Rectal smooth muscle tissue (tissue), 1 donor: ENCODE data around the gene COL24A1.
"Not testable (repeated sequence)": the region's sequence is repeated elsewhere in the genome, so short reads cannot be mapped to it uniquely, and the experiment has no call there.

Experiments used
- H3K27ac ChIP-seq: one replicate; pipeline ENCODE4 v1.7.0; 2013; ENCODE audit warnings: low read depth, low read length, inconsistent platforms
- H3K27me3 ChIP-seq: one replicate; pipeline ENCODE4 v1.7.0; 2013; ENCODE audit warnings: low read length; ENCODE audit not compliant: control insufficient read depth, insufficient read depth
- H3K36me3 ChIP-seq: one replicate; pipeline ENCODE4 v1.7.0; 2013; ENCODE audit warnings: low read length; ENCODE audit not compliant: control insufficient read depth, insufficient read depth
- H3K4me1 ChIP-seq: one replicate; pipeline ENCODE4 v1.7.0; 2013; ENCODE audit warnings: low read length; ENCODE audit not compliant: control insufficient read depth, insufficient read depth
- H3K4me3 ChIP-seq: one replicate; pipeline ENCODE4 v1.7.0; 2013; ENCODE audit warnings: low read length
- H3K9ac ChIP-seq: one replicate; pipeline ENCODE4 v1.7.0; 2013; ENCODE audit warnings: low read length

The COL24A1 gene

GRCh38 chr1:85799737-85800136 is 356.8 kb downstream of the COL24A1 start:
- Histone ChIP-seq H3K4me3 (no peak overlapping the region), H3K4me1 (no peaks in the 10 kb centered on the region), H3K27ac (no peak overlapping the region), H3K9ac (no peak overlapping the region), H3K36me3 (no peaks in the 10 kb centered on the region), H3K27me3 (no peaks in the 10 kb centered on the region)

- no peak overlapping the region for H3K4me3 ChIP-seq
- no peak overlapping the region for H3K9ac ChIP-seq
- no peaks in the 10 kb centered on the region for H3K36me3 ChIP-seq
- no peaks in the 10 kb centered on the region for H3K4me1 ChIP-seq
- H3K27ac ChIP-seq, result no peak overlapping the region
- no peaks in the 10 kb centered on the region for H3K27me3 ChIP-seq
Observed at GRCh38 chr1:85798419-85798818, 358.2 kb downstream of the COL24A1 start.

DNA sequence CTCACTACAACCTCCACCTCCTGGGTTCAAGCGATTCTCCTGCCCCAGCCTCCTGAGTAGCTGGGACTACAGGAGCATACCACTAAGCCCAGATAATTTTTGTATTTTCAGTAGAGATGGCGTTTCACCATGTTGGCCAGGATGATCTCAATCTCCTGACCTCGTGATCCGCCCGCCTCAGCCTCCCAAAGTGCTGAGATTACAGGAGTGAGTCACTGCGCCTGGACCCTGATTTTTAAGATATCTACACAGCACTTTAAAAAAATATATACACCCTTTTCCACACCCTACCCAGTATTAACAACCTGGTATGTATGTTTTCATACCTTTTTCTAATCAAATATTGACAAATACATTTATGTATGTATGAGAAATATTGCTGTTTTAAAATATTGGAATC is 379.6 kb downstream of the COL24A1 start:
- not testable (repeated sequence) for H3K36me3 ChIP-seq, H3K27ac ChIP-seq, H3K9ac ChIP-seq, H3K4me1 ChIP-seq, H3K27me3 ChIP-seq, H3K4me3 ChIP-seq

GRCh38 chr1:85762804-85763203 is 393.8 kb downstream of the COL24A1 start:
- Histone ChIP-seq H3K4me3 (no peak overlapping the region), H3K9ac (no peak overlapping the region)

DNA sequence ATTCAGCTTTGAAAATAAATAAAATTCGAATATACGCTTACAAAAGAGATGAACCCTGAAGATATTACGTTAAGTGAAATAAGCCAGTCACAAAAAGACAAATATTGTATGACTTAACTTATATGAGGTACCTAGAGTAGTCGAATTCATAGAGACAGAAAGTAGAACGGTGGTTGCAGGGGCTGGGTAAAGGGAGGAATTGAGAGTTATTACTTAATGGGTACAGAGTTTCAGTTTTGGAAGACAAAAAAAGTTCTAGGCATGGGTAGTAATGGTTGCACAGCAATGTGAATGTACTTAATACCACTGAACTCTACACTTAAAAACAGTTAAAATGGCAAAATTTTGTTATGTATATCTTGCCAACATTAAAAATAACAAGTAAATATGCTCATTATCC is 399.7 kb downstream of the COL24A1 start:
- no peaks in the 10 kb centered on the region for H3K27me3 ChIP-seq
- no peak overlapping the region for H3K9ac ChIP-seq
- H3K4me1 ChIP-seq, result no peaks in the 10 kb centered on the region
- H3K4me3 ChIP-seq, result no peak overlapping the region
- no peak overlapping the region for H3K27ac ChIP-seq
- H3K36me3 ChIP-seq, result no peaks in the 10 kb centered on the region

More at GRCh38 chr1:85762804-85763203, 393.8 kb downstream of the COL24A1 start:
- H3K27me3 ChIP-seq, result no peaks in the 10 kb centered on the region
- no peaks in the 10 kb centered on the region for H3K4me1 ChIP-seq
- no peaks in the 10 kb centered on the region for H3K36me3 ChIP-seq
- no peak overlapping the region for H3K27ac ChIP-seq

DNA sequence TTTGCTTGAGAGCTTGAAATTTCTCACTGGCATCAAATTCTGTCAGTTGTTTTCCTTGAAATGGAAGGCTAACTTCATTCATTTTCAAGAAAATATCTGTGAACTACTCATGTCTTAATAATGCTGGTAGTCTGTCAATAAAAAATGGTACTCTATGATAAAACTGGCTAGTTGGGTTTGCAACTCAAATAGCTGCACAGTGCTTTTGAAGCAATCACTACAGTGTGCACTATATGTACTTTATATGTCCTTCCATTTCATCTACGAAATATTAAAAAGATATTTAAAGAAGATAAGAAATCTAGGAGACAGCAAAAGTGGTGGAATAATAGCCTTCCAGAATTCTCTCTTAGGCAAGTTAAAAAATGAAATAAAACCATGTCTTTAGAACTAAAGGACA is 408.5 kb downstream of the COL24A1 start:
- Histone ChIP-seq H3K4me3 (no peak overlapping the region), H3K27me3 (no peaks in the 10 kb centered on the region), H3K27ac (no peak overlapping the region), H3K9ac (no peak overlapping the region), H3K4me1 (peaks cover 8% of the 10 kb centered on the region), H3K36me3 (no peaks in the 10 kb centered on the region)

DNA sequence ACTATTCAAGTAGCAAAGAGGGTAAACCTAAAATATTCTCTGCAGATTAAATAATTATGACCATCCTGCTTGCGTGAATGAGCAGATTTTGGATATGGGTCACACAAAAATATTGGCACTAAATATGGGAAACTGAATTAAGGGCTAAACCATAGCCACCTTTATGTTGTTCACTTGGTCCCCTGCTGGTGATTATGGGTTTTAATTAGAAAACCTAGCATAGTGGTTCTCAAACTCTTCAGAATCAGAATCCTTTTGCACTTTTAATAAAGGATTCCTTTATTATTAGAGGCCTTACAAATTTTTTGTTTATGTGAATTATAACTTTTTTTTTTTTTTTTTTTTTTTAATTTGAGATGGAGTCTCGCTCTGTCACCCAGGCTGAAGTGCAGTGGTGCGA is 409.8 kb downstream of the COL24A1 start:
- H3K4me3 ChIP-seq, result no peak overlapping the region
- H3K27ac ChIP-seq, result no peak overlapping the region
- no peaks in the 10 kb centered on the region for H3K36me3 ChIP-seq
- H3K27me3 ChIP-seq, result no peaks in the 10 kb centered on the region
- no peak overlapping the region for H3K9ac ChIP-seq
- H3K4me1 ChIP-seq, result peaks cover 8% of the 10 kb centered on the region

DNA sequence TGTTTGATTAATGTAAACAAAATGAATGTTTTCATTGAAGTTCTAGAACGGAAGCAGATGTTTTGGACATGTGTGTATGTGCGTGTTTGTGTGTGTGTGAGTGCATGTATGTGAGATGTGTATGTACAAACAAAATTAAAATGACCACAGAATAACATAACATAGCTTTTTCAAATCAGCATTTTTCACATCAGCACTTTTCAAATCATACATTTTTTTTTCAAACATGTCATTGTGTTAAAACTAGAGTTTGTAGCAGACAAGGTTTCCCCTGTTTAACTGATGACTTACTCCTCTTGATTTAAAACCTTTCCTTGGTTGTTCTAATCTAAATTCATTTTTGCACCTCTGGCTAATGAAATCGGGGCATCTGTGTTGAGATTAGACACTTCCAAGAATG is 412.8 kb downstream of the COL24A1 start:
- Histone ChIP-seq H3K4me1 (peaks cover 8% of the 10 kb centered on the region), H3K9ac (no peak overlapping the region), H3K27me3 (no peaks in the 10 kb centered on the region), H3K36me3 (no peaks in the 10 kb centered on the region), H3K27ac (no peak overlapping the region), H3K4me3 (no peak overlapping the region)

DNA sequence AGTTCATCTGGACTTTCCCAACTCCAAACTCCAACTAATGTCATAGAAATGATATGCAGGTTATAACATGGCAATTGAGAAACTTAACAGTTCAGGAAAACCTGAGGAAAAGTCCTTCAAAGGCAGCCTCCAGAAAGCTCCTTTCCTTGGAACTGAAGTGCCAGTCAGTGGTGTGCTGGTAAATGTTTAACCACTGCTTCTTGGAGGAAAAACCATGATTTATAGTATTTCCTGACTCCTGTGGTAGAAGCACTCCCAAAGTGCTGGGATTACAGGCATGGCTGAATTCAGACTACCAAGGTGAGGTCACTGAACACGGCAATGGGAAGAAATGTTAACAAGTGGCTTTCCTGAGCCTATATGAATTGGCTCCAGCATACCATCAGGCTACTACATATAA is 421.6 kb downstream of the COL24A1 start:
- Histone ChIP-seq H3K27me3 (no peaks in the 10 kb centered on the region), H3K4me3 (no peak overlapping the region), H3K9ac (no peak overlapping the region), H3K36me3 (no peaks in the 10 kb centered on the region), H3K27ac (no peak overlapping the region), H3K4me1 (no peaks in the 10 kb centered on the region)

DNA sequence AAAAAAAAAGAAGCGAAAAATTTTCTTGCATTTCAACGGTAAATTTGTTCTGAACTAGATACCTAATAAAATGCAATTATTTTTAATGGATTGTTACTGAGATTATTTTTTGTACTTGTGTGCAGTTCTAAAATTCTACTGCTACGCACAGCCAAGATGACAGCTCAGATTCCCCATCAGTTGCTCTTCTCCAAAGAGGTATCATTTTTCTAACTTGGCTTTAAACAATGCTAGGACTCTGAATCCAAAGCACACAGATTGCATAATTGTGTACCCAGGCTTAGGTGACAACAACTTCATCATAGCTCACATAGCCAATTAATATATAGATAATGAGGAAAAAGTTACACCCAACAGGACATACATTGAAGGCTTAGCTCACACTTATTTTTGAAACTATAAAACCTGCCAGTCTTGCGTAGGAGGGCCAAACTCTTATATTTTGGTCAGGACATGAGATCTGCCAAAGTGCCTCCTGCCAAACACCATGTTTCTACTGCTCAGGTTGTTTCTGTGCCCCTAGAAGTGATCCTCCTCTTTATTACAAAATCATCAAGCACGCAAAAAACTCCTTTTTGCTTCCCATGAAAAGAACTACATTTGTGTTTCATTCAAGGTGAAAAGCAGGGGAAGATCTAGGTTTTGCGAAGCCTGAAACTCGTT is 437.8 kb downstream of the COL24A1 start:
- no peak overlapping the region for H3K4me3 ChIP-seq
- no peaks in the 10 kb centered on the region for H3K27me3 ChIP-seq
- H3K9ac ChIP-seq, result no peak overlapping the region
- H3K27ac ChIP-seq, result no peak overlapping the region
- H3K36me3 ChIP-seq, result no peaks in the 10 kb centered on the region
- no peaks in the 10 kb centered on the region for H3K4me1 ChIP-seq

DNA sequence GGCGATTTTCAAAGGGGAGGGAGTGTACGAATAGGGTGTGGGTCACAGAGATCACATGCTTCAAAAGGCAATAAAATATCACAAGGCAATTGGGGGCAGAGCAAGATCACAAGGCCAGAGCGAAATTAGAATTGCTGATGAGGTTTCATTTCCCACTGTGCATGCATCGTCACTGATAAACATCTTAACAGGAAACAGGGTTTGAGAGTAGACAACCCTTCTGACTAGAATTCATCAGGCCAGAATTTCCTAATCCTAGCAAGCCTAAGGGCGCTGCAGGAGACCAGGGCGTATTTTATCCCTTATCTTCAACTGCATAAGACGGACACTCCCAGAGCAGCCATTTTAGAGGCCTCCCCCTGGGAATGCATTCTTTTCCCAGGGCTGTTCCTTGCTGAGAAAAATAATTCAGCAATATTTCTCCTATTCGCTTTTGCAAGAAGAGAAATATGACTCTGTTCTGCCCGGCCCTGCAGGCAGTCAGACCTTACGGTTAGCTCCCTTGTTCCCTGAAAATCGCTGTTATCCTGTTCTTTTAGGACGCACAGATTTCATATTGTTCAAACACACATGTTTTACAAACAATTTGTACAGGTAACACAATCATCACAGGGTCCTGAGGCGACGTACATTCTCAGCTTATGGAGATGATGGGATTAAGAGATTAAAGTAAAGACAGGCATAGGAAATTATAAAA is 442.0 kb downstream of the COL24A1 start:
- not testable (repeated sequence) for H3K27ac ChIP-seq, H3K4me1 ChIP-seq, H3K27me3 ChIP-seq, H3K4me3 ChIP-seq, H3K36me3 ChIP-seq, H3K9ac ChIP-seq

DNA sequence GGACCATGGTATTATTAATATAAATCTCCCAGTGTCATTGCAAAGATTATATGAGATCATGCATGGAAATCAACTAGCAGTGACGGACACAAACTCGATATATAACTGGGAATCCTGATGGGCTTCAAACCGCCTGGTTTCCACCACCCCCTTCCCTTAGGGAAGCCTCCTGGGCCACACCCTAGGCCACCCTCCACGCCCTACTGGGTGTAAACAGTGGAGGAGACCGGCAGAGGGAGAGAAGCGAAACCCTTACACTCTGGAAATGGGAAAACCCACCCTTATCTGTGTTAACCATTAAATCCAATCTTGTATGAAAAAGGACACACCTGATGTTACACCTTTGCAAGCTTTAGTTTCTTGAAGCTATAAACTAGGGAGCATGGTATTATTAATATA is 447.7 kb downstream of the COL24A1 start:
- peak overlapping the region; percentile 88 for H3K27ac ChIP-seq
- H3K4me3 ChIP-seq, result peak overlapping the region; percentile 91
- H3K36me3 ChIP-seq, result no peaks in the 10 kb centered on the region
- H3K4me1 ChIP-seq, result peaks cover 6% of the 10 kb centered on the region
- H3K27me3 ChIP-seq, result no peaks in the 10 kb centered on the region
- peak overlapping the region; percentile 58 for H3K9ac ChIP-seq
